ENCODE measurements around the gene IL10RA.

DNA sequence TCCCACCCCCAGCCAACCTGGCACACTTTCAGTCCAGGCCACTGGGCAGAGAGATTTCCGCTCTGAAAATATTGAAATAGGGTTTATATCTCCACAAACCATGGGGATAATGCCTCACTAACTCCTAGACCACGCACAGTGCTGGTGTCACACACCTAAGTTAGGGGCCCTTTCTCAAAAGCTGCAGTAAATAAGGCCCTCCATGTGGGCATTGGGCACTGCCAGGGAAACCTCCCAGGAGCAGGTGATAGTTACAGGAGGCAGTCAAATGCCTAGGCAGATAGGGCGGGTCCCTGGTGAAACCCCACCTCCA is 3.1 kb upstream of the IL10RA start:
- TF ChIP-seq, protein P1, sequence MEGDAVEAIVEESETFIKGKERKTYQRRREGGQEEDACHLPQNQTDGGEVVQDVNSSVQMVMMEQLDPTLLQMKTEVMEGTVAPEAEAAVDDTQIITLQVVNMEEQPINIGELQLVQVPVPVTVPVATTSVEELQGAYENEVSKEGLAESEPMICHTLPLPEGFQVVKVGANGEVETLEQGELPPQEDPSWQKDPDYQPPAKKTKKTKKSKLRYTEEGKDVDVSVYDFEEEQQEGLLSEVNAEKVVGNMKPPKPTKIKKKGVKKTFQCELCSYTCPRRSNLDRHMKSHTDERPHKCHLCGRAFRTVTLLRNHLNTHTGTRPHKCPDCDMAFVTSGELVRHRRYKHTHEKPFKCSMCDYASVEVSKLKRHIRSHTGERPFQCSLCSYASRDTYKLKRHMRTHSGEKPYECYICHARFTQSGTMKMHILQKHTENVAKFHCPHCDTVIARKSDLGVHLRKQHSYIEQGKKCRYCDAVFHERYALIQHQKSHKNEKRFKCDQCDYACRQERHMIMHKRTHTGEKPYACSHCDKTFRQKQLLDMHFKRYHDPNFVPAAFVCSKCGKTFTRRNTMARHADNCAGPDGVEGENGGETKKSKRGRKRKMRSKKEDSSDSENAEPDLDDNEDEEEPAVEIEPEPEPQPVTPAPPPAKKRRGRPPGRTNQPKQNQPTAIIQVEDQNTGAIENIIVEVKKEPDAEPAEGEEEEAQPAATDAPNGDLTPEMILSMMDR (IDR thresholded peaks at IDR 0.05): no peak
- TF ChIP-seq POLR2A (IDR thresholded peaks at IDR 0.05): no peak

Data from Peyer's patch (tissue), 4 donors.